Osteoblast (primary cell): ENCODE data around the gene DPH6. TPM values are rescaled to one million over a fixed set of nuclear protein-coding genes. Genes with fewer than 3 reads are reported as not detected.

Experiments
- DNase-seq: peaks from one replicate; pipeline ENCODE4 v3.0.0; 2011; ENCODE audit warnings: low spot score, mixed read lengths; ENCODE audit not compliant: insufficient read length; ENCODE audit errors: missing footprints
- H2AFZ ChIP-seq: 2 replicates; pipeline ENCODE4 v1.6.0; 2011; ENCODE audit warnings: mild to moderate bottlenecking, low read length
- H3K27ac ChIP-seq: 2 replicates; pipeline ENCODE4 v1.5.1; 2011; ENCODE audit warnings: mild to moderate bottlenecking, low read depth, low read length, moderate library complexity
- H3K27me3 ChIP-seq: 2 replicates; pipeline ENCODE4 v1.6.0; 2012; ENCODE audit warnings: mild to moderate bottlenecking, control low read depth, inconsistent platforms, low read length, moderate library complexity; ENCODE audit not compliant: insufficient read depth
- H3K36me3 ChIP-seq: 2 replicates; pipeline ENCODE4 v1.5.1; 2011; ENCODE audit warnings: mild to moderate bottlenecking, low read length, control low read depth, moderate library complexity; ENCODE audit not compliant: insufficient read depth
- H3K4me1 ChIP-seq: 2 replicates; pipeline ENCODE4 v1.5.1; 2011; ENCODE audit warnings: mild to moderate bottlenecking, low read length, control low read depth, moderate library complexity; ENCODE audit not compliant: insufficient read depth
- H3K4me2 ChIP-seq: 2 replicates; pipeline ENCODE4 v1.6.0; 2011; ENCODE audit warnings: mild to moderate bottlenecking, low read length; ENCODE audit not compliant: insufficient read depth
- H3K4me3 ChIP-seq: fragments of 200-600 bp; sonication (generic); 3 replicates; pipeline ENCODE4 v1.5.1; 2012; ENCODE audit warnings: mild to moderate bottlenecking, low read length, inconsistent platforms; ENCODE audit not compliant: insufficient read depth
- H3K79me2 ChIP-seq: 2 replicates; pipeline ENCODE4 v1.6.0; 2012; ENCODE audit warnings: mild to moderate bottlenecking, low read length, control low read depth, inconsistent platforms; ENCODE audit not compliant: insufficient read depth
- H3K9me3 ChIP-seq: 2 replicates; pipeline ENCODE4 v1.5.1; 2011; ENCODE audit warnings: low read depth, low read length, control low read depth
- H4K20me1 ChIP-seq: 2 replicates; pipeline ENCODE4 v1.6.0; 2012; ENCODE audit warnings: mild to moderate bottlenecking, low read length, control low read depth; ENCODE audit not compliant: insufficient read depth
- total RNA-seq: library from RNA; depleted of rRNA; stranded (reverse); fragments of >200 nt; gene quantifications from 2 replicates; pipeline ENCODE4 v1.2.3, GENCODE V29; 2012
- TF ChIP-seq, protein P1 (sequence below): IDR thresholded peaks from 2 replicates; pipeline ENCODE4 v1.5.1; 2011; ENCODE audit warnings: mild to moderate bottlenecking, low read depth, low read length, moderate library complexity; ENCODE audit errors: extremely low read depth

Gene DPH6
- total RNA-seq, 1 donor: 20.6 TPM

GRCh38 chr15:35522061-35522460, 23.9 kb downstream of the DPH6 start:
- no peak for DNase-seq
- no peaks in the 10 kb centered on the region for H3K79me2 ChIP-seq
- H3K36me3 ChIP-seq: no peaks in the 10 kb centered on the region
- no peaks in the 10 kb centered on the region for H3K9me3 ChIP-seq
- H4K20me1 ChIP-seq: no peaks in the 10 kb centered on the region
- H2AFZ ChIP-seq: no peak overlapping the region
- H3K4me3 ChIP-seq: no peak overlapping the region
- TF ChIP-seq, protein P1, sequence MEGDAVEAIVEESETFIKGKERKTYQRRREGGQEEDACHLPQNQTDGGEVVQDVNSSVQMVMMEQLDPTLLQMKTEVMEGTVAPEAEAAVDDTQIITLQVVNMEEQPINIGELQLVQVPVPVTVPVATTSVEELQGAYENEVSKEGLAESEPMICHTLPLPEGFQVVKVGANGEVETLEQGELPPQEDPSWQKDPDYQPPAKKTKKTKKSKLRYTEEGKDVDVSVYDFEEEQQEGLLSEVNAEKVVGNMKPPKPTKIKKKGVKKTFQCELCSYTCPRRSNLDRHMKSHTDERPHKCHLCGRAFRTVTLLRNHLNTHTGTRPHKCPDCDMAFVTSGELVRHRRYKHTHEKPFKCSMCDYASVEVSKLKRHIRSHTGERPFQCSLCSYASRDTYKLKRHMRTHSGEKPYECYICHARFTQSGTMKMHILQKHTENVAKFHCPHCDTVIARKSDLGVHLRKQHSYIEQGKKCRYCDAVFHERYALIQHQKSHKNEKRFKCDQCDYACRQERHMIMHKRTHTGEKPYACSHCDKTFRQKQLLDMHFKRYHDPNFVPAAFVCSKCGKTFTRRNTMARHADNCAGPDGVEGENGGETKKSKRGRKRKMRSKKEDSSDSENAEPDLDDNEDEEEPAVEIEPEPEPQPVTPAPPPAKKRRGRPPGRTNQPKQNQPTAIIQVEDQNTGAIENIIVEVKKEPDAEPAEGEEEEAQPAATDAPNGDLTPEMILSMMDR: peak; percentile 9
- H3K27ac ChIP-seq: no peak overlapping the region
- H3K4me1 ChIP-seq: no peaks in the 10 kb centered on the region
- H3K4me2 ChIP-seq: no peak overlapping the region
- no peaks in the 10 kb centered on the region for H3K27me3 ChIP-seq

GRCh38 chr15:35519541-35520149, 26.3 kb downstream of the DPH6 start:
- no peak overlapping the region for H2AFZ ChIP-seq
- no peaks in the 10 kb centered on the region for H4K20me1 ChIP-seq
- no peaks in the 10 kb centered on the region for H3K27me3 ChIP-seq
- DNase-seq: no peak
- no peaks in the 10 kb centered on the region for H3K9me3 ChIP-seq
- TF ChIP-seq, protein P1: peak; percentile 71
- no peaks in the 10 kb centered on the region for H3K36me3 ChIP-seq
- H3K4me2 ChIP-seq: no peak overlapping the region
- no peak overlapping the region for H3K27ac ChIP-seq
- H3K4me3 ChIP-seq: no peak overlapping the region
- H3K79me2 ChIP-seq: no peaks in the 10 kb centered on the region
- peaks cover 3% of the 10 kb centered on the region for H3K4me1 ChIP-seq

DNA sequence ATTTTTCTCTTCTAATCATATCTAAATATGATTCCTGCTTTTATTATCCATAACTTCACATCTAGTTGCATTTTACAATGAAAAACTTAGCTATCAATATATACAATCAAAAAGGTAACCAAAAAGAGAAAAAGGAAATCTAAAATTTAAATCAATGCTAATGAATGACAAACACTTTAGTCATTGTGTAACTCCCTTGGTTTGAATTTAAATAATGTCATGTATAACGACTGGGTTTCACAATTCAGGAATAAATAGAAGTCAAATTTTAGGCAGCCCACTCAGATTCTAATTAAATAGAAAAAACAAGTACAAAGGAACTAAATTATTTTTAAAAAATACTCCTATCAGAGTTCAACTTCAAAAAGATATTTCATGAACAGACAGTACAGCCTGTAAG, 26.9 kb downstream of the DPH6 start:
- no peaks in the 10 kb centered on the region for H3K9me3 ChIP-seq
- H3K79me2 ChIP-seq: no peaks in the 10 kb centered on the region
- no peaks in the 10 kb centered on the region for H3K36me3 ChIP-seq
- H3K4me2 ChIP-seq: no peak overlapping the region
- TF ChIP-seq, protein P1: no peak
- H3K4me1 ChIP-seq: peaks cover 9% of the 10 kb centered on the region
- H3K27me3 ChIP-seq: no peaks in the 10 kb centered on the region
- no peak overlapping the region for H3K27ac ChIP-seq
- no peak for DNase-seq
- no peak overlapping the region for H2AFZ ChIP-seq
- no peak overlapping the region for H3K4me3 ChIP-seq
- no peaks in the 10 kb centered on the region for H4K20me1 ChIP-seq

- Histone ChIP-seq H3K36me3 (no peaks in the 10 kb centered on the region), H3K27ac (peak overlapping the region; percentile 31), H3K4me3 (no peak overlapping the region), H2AFZ (no peak overlapping the region), H3K4me1 (peaks cover 12% of the 10 kb centered on the region), H3K79me2 (no peaks in the 10 kb centered on the region), H3K27me3 (no peaks in the 10 kb centered on the region), H3K9me3 (no peaks in the 10 kb centered on the region), H4K20me1 (no peaks in the 10 kb centered on the region), H3K4me2 (peak overlapping the region; percentile 41)
- TF ChIP-seq, protein P1: no peak
- peak; percentile 14 for DNase-seq
Observed at GRCh38 chr15:35514759-35515158, 31.2 kb downstream of the DPH6 start.
